CD4-positive, alpha-beta T cell (primary cell): ENCODE results near the gene ADGRV1. TPM values are rescaled to one million over a fixed set of nuclear protein-coding genes. Genes with fewer than 3 reads are reported as not detected.

Experiments used
- ATAC-seq: fragments of 200-7000 bp; cut with Tn5 transposase; one replicate; pipeline ENCODE4 v1.10.0; 2022; ENCODE audit warnings: mild to moderate bottlenecking; ENCODE audit not compliant: poor library complexity
- CTCF ChIA-PET: fragments of 350-600 bp; sonication (Branson Sonifier 250); formaldehyde crosslinking; loops from one replicate; lab custom pipeline; 2021; ENCODE audit warnings: antibody characterized with exemption, inconsistent platforms; lab: Charles Lee
- POLR2A ChIA-PET: fragments of 350-600 bp; sonication (Branson Sonifier 250); formaldehyde crosslinking; loops from one replicate; lab custom pipeline; 2021; ENCODE audit warnings: antibody characterized with exemption, inconsistent platforms; lab: Charles Lee
- DNase-seq, 14 experiments: peaks; one replicate each; pipeline ENCODE4 v3.0.0-alpha.2; 2013 to 2020; ENCODE audit warnings: mixed read lengths in 2 of 14
- H3K27ac ChIP-seq, 2 donors: one replicate each; pipeline versions ENCODE4 v1.5.1 to v1.7.0; 2013; ENCODE audit warnings: low read length in 2 of 2, low read depth in 1 of 2, mild to moderate bottlenecking in 1 of 2
- H3K27me3 ChIP-seq, 2 experiments: 1 replicate in 1 of 2; 2 replicates in 1 of 2; pipeline versions ENCODE4 v1.6.1 to v1.7.0; 2013; ENCODE audit warnings: low read length in 2 of 2, control low read depth in 1 of 2, mild to moderate bottlenecking in 1 of 2, moderate library complexity in 1 of 2; ENCODE audit not compliant: insufficient read depth in 2 of 2, control insufficient read depth in 1 of 2
- H3K36me3 ChIP-seq: one replicate; pipeline ENCODE4 v1.6.1; 2013; ENCODE audit warnings: low read length, control low read depth; ENCODE audit not compliant: insufficient read depth
- H3K4me1 ChIP-seq: one replicate; pipeline ENCODE4 v1.6.1; 2013; ENCODE audit warnings: low read length, control low read depth; ENCODE audit not compliant: insufficient read depth
- H3K4me3 ChIP-seq: one replicate; pipeline ENCODE4 v1.5.1; 2013; ENCODE audit warnings: mild to moderate bottlenecking, low read length, moderate library complexity
- H3K9me3 ChIP-seq, 2 experiments: 1 replicate in 1 of 2; 2 replicates in 1 of 2; pipeline versions ENCODE4 v1.6.1 to v1.7.0; 2013; ENCODE audit warnings: low read length in 2 of 2, mild to moderate bottlenecking in 2 of 2, control low read depth in 1 of 2, moderate library complexity in 1 of 2; ENCODE audit not compliant: control insufficient read depth in 1 of 2, insufficient read depth in 1 of 2
- H3K27ac Mint-ChIP-seq: one replicate; pipeline ENCODE4 v1.8.0; 2020; ENCODE audit warnings: mixed read lengths
- H3K27me3 Mint-ChIP-seq: one replicate; pipeline ENCODE4 v1.8.0; 2021; ENCODE audit warnings: mixed read lengths
- H3K36me3 Mint-ChIP-seq: one replicate; pipeline ENCODE4 v1.8.0; 2021; ENCODE audit warnings: low read depth, mixed read lengths
- H3K4me1 Mint-ChIP-seq: one replicate; pipeline ENCODE4 v1.8.0; 2021; ENCODE audit warnings: low read depth, mixed read lengths
- H3K4me3 Mint-ChIP-seq: one replicate; pipeline ENCODE4 v1.8.0; 2020; ENCODE audit warnings: mild to moderate bottlenecking, mixed read lengths
- H3K9me3 Mint-ChIP-seq: one replicate; pipeline ENCODE4 v1.8.0; 2020; ENCODE audit warnings: mixed read lengths
- intact Hi-C, 2 experiments: fragments of 100-400 bp; cut with DNase I in 1 of 2; cut with micrococcal nuclease in 1 of 2; formaldehyde crosslinking; loops; one replicate each; pipeline versions ENCODE4 v1.15.1 to v1.9.0; 2023 to 2025; cut with DNase I, micrococcal nuclease
- total RNA-seq, 174 experiments: library from RNA in 2 of 174; stranded (reverse) in 2 of 174; gene quantifications; one replicate each; pipeline ENCODE4 v1.2.3 and lab custom pipeline; 2021 to 2026
- TF ChIP-seq, protein P1 (sequence below): fragments of 200-600 bp; IDR thresholded peaks from one replicate; pipeline ENCODE4 v1.8.0; 2022; ENCODE audit warnings: antibody characterized with exemption, mild to moderate bottlenecking

Gene ADGRV1
- total RNA-seq, 2 experiments from 2014 or later: 0.81 to 1.2 TPM

DNA sequence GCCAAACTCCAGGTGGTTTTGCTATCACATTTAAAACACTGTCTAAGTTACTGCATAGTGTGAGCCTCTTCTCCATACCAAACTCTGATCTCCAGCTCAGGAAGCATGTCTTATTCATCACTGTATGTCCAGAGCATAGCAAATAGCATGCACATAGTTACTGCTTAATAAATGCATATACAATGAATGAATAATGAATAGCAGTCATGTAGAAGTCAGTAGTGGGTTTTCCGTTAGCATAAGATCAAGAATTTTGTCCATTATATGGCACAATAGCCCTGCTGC is 495.1 kb downstream of the ADGRV1 start:
- Histone ChIP-seq H3K9me3 (no peaks in the 10 kb centered on the region), H3K4me3 (no peak overlapping the region), H3K27ac (no peak overlapping the region), H3K4me1 (no peaks in the 10 kb centered on the region), H3K27me3 (peaks cover 0 to 4% of the 10 kb centered on the region in 2 experiments), H3K36me3 (no peaks in the 10 kb centered on the region)
- Mint-ChIP-seq H3K27ac (no peak overlapping the region), H3K4me1 (no peaks in the 10 kb centered on the region), H3K4me3 (no peak overlapping the region), H3K36me3 (no peaks in the 10 kb centered on the region), H3K9me3 (no peaks in the 10 kb centered on the region), H3K27me3 (peaks cover 15% of the 10 kb centered on the region)
- POLR2A ChIA-PET: no interaction called here
- TF ChIP-seq, protein P1, sequence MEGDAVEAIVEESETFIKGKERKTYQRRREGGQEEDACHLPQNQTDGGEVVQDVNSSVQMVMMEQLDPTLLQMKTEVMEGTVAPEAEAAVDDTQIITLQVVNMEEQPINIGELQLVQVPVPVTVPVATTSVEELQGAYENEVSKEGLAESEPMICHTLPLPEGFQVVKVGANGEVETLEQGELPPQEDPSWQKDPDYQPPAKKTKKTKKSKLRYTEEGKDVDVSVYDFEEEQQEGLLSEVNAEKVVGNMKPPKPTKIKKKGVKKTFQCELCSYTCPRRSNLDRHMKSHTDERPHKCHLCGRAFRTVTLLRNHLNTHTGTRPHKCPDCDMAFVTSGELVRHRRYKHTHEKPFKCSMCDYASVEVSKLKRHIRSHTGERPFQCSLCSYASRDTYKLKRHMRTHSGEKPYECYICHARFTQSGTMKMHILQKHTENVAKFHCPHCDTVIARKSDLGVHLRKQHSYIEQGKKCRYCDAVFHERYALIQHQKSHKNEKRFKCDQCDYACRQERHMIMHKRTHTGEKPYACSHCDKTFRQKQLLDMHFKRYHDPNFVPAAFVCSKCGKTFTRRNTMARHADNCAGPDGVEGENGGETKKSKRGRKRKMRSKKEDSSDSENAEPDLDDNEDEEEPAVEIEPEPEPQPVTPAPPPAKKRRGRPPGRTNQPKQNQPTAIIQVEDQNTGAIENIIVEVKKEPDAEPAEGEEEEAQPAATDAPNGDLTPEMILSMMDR: no peak
- DNase-seq (no peak), ATAC-seq (no peak)
- intact Hi-C loops: no loop called here
- CTCF ChIA-PET: no interaction called here

- intact Hi-C loops: no loop called here
- Histone ChIP-seq H3K4me1 (no peaks in the 10 kb centered on the region), H3K36me3 (no peaks in the 10 kb centered on the region), H3K27me3 (peaks cover 0 to 2% of the 10 kb centered on the region in 2 experiments), H3K27ac (no peak overlapping the region), H3K9me3 (no peaks in the 10 kb centered on the region), H3K4me3 (no peak overlapping the region)
- DNase-seq: no peak
- Mint-ChIP-seq H3K36me3 (no peaks in the 10 kb centered on the region), H3K4me1 (no peaks in the 10 kb centered on the region), H3K4me3 (no peak overlapping the region), H3K9me3 (no peaks in the 10 kb centered on the region), H3K27me3 (peaks cover 21% of the 10 kb centered on the region), H3K27ac (no peak overlapping the region)
- ChIA-PET POLR2A (interaction anchor here (0.7 kb wide), 1 partner anchor 381 kb away, joined by 4 read pairs; no protein-coding TSS in a partner anchor), CTCF (no interaction called here)
- no peak for ATAC-seq
- TF ChIP-seq, protein P1: no peak
Observed at GRCh38 chr5:91058155-91058554, 499.6 kb downstream of the ADGRV1 start.

DNA sequence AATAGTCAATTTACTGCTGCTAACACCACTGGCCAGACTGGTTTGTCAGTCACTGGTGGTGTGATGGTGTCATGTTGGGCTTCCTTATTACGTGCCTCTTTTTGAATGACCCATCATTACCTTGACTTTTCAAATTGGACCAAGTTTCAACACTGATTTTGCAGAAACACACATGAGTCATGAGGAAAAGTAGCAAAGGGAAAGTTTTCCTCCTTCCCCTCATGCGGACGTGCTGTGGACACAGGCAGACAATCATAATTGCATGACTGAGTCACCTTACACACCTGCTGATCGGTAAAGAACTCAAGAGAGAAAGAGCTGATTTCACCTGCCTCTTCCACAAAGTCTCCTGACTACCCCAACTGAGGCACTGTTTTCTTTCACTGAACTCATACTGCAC is 500.0 kb downstream of the ADGRV1 start:
- CTCF ChIA-PET: no interaction called here
- no peak overlapping the region for H3K4me3 ChIP-seq
- H3K27ac ChIP-seq: no peak overlapping the region
- peaks cover 22% of the 10 kb centered on the region for H3K27me3 Mint-ChIP-seq
- H3K4me1 ChIP-seq: no peaks in the 10 kb centered on the region
- H3K9me3 Mint-ChIP-seq: no peaks in the 10 kb centered on the region
- TF ChIP-seq, protein P1: no peak
- no peak overlapping the region for H3K4me3 Mint-ChIP-seq
- no peak for ATAC-seq
- intact Hi-C loops: no loop called here
- no peaks in the 10 kb centered on the region for H3K9me3 ChIP-seq
- no peaks in the 10 kb centered on the region for H3K36me3 Mint-ChIP-seq
- no peak overlapping the region for H3K27ac Mint-ChIP-seq
- no peaks in the 10 kb centered on the region for H3K36me3 ChIP-seq
- no peaks in the 10 kb centered on the region for H3K27me3 ChIP-seq
- H3K4me1 Mint-ChIP-seq: no peaks in the 10 kb centered on the region
- POLR2A ChIA-PET: no interaction called here
- peak in 2 of 14 experiments; percentile 38 to 55 for DNase-seq
